Measurements from ENCODE around the gene ZBTB44. TPM values are rescaled to one million over a fixed set of nuclear protein-coding genes. Genes with fewer than 3 reads are reported as not detected.
"Not testable (repeated sequence)": the region's sequence is repeated elsewhere in the genome, so short reads cannot be mapped to it uniquely, and the experiment has no call there.

Gene ZBTB44
- total RNA-seq, 2 experiments from 2014 or later, result 37.6 to 42.9 TPM

DNA sequence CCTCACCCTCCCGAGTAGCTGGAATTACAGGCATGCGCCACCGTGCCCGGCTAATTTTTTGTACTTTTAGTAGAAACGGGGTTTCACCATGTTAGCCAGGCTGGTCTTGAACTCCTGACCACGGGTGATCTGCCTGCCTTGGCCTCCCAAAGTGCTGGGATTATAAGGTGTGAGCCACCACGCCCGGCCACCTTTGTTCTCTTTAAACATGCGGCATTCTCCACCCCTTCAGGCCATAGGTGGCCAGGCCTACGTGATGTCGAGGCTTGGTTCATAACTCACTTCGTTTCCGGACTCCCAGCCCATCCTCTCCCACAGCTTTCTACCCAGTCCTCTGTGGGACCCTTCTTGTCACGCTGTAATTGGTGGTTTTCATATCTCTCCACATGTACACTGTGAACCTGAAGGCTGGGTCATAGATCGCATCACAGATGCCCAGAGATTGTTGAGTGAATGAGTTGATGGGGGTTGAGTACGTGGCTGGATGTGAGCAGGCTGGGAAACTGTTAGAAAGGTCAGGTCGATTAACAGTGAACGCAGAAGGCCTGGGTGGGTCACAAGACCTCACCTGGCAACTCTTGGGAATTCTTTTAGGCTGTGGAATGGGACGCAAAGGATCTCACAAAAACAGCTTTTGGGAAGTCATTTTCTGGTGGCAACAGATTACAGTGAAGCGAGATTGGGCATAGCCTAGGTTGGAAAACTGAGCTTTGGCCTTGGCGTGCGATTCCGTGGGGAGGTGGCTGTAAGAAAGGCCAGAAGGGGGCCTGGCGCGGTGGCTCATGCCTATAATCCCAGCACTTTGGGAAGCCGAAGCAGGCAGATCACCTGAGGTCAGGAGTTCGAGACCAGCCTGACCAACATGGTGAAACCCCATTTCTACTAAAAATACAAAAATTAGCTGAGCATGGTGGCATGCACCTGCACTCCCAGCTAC is 110.7 kb downstream of the ZBTB44 start:
- CTCF ChIA-PET, result no interaction called here
- POLR2A ChIA-PET, result no interaction called here

DNA sequence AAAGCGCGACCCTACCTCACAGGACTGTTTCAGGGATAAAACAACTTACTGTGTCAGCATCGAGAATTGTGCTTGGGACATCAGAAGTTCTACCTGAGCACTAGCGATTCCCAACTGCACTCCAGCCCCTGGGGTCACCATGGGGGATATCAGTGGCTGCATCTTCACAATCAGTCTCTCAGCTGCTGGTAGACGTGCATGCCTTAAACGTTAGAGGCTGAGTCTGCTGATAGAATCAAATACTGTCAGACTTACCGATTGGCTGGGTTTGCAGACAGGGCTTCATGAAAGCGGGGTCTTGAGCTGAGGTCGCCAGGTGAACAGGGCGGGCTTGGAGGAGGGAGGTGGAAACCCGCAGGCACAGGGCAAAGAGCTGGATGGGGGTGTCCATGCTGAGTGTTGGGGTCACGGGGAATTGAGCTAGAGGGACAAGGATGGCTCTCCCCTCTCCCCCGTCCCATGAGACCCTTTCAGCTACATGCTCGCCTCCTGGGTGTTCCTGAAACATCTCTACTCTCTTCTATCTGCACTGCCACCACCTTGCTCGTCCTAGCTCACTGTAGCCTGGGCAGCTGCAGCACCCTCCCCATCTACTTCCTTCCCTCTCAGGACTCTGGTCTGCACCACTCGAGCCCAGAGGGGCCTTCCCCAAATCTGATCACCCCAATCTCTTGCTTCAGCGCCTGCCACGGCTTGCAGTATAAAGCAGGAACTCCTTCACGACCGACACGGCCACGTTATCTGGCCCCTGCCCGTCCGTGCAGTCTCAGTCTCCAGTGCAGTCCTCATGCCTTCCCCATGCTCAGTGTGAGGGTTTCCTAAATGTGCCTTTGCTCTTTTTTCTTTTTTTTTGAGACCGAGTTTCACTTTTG is 111.7 kb downstream of the ZBTB44 start:
- ChIA-PET CTCF (no interaction called here), POLR2A (no interaction called here)

DNA sequence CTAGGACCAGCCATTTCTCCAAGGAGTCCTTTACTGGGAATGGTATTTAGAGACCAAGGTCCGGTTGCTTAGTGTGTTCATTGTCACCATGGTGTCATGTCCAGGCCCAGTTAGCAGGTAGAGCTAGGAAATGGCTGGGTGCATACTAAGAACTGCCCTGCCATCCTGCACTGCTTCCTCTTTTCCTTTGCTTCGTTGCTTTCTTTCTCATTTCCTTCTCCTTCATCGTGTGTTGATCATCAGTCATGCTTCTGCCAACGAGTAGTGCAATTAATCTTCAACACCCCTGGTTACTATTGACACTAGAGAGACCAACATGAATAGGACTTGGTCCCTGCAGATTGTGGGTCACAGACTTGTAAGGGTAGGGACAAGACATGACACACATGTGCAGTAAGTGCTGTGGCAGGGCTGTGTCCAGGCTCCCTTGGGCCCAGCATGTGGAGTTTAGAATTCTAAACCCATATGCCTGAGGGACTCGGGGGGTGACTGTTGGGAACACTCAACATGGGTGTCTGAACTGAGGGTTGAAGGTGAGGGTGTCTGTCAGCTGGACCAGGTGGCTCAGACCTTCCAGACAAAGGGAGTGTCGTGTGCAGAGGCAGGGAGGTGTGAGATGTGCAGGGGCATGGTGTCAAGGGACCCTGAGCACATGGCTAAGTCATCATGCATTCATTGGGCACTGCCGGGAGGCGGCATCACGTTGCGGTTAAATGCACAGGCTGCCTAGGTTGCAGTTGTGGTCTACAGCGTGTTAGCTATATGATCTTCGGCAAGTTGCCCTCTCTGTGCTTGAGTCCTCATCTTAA is 112.5 kb downstream of the ZBTB44 start:
- ChIA-PET CTCF (no interaction called here), POLR2A (no interaction called here)

DNA sequence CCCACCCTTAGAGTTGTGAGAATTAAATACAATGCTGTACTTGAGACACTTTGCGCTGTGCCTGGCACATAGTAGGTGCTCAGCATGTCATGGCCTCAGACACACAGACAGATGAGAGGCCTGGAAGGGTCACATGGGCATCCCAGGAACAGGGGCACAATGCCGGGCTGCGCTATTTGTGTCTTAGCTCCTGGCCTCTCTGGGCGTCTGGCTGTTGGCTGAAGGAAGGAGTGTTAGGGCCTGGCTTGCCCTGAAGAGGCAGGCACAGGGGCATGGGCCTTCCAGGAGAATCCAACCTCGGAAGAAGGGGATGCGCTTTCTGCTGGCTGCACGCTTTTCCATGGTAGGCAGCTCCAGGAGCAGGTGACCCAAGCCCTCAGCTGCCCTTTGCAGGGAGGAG is 113.7 kb downstream of the ZBTB44 start:
- ChIA-PET CTCF (no interaction called here), POLR2A (no interaction called here)

DNA sequence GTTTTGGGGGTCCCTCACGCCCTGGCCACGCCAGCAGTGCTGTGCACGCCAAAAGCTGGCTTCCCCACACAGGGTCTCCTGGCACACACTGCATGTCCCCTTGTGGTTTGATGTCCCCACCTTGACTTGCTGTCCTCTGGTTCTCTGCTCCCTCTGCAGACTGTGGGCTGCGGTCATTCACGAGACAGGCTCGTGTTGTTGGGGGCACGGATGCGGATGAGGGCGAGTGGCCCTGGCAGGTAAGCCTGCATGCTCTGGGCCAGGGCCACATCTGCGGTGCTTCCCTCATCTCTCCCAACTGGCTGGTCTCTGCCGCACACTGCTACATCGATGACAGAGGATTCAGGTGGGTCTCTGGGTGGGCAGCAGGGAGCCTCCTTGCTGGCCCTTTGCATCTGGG is 114.9 kb downstream of the ZBTB44 start:
- POLR2A ChIA-PET, result no interaction called here
- CTCF ChIA-PET, result no interaction called here

DNA sequence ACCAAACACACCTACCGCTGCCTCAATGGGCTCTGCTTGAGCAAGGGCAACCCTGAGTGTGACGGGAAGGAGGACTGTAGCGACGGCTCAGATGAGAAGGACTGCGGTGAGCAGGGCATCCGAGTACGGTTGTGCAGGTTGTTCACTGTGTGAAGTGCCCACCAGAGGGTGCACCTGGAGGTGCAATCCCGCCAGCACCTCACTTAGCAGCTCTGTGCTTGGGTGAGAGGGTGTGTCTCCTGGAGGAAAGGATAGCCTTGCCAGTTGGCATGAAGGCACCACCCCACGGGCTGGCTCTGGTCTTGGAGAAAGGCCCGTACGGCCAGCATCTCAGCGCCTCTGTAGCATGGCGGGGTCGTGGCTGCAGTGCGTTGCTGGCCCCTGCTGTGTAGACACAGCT is 115.8 kb downstream of the ZBTB44 start:
- ChIA-PET CTCF (no interaction called here), POLR2A (no interaction called here)

DNA sequence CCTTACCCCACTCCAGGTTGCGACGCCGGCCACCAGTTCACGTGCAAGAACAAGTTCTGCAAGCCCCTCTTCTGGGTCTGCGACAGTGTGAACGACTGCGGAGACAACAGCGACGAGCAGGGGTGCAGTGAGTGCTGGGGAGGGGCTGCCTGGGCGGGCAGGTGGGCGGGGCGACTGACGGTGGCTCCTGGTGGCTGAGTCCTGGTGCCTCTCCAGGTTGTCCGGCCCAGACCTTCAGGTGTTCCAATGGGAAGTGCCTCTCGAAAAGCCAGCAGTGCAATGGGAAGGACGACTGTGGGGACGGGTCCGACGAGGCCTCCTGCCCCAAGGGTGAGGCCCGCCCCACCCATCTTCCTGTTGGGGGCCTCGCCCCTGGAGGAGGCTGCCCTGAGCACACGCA is 116.4 kb downstream of the ZBTB44 start:
- ChIA-PET POLR2A (no interaction called here), CTCF (no interaction called here)

DNA sequence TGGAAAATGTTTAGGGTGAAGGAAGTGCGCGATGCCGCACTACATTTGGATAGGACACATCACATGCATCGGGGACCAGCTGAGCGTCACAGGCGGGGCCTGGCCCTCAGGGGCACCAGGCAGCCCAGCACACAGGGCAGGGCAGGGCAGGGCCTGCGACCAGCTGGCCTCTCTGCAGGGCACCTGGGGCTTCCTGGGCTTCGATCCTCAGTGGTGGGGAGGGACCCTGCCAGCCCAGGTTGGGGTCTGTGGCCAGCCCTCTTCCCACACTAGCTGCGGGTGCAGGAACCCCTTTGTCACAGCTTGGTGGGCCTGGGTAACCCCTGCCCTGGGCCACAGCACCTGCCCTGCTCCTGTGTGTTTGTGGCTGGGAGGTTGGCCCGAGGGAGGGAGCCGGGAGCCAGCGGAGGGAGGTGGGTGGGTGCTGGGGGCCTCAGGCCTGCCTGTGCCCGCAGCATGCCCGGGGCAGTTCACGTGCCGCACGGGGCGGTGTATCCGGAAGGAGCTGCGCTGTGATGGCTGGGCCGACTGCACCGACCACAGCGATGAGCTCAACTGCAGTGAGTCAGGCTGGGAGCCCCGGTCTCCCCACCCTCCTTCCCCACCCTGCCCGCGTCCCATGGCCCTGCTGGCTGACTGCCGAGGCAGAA is 117.2 kb downstream of the ZBTB44 start:
- CTCF ChIA-PET, result no interaction called here
- POLR2A ChIA-PET, result no interaction called here

DNA sequence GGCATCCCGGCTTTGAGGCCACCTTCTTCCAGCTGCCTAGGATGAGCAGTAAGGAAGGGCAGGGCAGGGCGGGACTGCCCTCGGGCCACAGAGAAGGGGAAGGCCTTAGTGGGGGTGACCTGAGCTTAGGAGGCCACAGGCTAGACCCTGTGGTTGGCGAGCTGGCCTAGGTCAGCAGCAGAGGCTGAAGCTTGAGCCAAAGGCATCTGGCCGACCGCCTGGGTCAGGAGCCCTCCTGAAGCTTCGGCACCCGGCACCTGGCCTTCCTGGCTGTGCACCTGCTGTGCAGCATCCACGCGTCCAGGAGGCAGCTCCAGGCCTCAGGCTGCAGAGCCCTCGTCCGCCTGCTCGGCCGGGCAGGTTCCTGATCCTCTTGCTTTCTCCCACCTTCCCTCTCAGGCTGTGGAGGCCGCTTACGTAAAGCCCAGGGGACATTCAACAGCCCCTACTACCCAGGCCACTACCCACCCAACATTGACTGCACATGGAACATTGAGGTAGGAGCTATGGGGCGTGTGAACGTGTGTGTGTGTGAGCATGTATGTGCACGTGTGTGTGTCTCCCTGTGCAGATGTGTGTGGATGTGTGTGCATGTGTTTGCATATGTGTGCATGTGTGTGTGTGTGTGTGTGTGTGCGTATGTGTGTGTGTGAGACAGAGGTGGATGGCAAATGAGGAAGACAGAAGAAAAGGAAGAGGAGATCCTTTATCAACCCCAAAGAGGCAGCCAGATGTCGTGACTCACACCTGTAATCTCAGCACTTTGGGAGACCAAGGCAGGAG is 120.3 kb downstream of the ZBTB44 start:
- POLR2A ChIA-PET, result no interaction called here
- CTCF ChIA-PET, result no interaction called here

DNA sequence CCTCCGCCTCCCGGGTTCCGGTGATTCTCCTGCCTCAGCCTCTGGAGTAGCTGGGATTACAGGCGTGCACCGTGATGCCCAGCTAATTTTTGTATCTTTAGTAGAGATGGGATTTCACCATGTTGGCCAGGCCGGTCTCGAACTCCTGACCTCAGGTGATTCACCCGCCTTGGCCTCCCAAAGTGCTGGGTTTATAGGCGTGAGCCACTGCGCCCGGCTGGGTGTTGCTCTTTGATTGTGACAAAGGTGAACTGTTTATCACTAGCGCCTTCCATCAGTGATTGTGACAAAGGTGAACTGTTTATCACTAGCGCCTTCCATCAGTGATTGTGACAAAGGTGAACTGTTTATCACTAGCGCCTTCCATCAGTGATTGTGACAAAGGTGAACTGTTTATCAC is 121.2 kb downstream of the ZBTB44 start:
- POLR2A ChIA-PET, result not testable (repeated sequence)
- CTCF ChIA-PET, result interaction anchor here (1.2 kb wide), 1 partner anchor 19 kb away, joined by 3 read pairs; no protein-coding TSS in a partner anchor

DNA sequence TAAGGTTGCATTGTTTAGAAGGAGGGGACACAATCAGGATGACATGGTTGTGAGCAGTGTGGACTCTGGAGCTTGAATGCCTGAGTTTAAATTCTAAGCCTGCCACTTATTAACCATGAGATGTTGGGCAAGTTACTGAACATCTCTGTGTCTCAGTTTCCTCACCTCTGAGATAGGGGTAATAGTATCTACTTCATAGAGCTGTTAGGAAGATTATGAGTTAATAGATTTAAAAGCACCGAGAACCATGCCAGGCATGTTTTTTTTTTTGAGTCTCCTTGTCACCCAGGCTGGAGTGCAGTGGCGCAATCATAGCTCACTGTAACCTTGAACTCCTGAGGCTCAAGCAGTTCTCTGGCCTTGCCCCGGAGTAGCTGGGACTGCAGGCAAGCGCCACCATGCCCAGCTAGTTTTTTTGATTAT is 121.9 kb downstream of the ZBTB44 start:
- ChIA-PET POLR2A (no interaction called here), CTCF (interaction anchor here (1.2 kb wide), 1 partner anchor 20 kb away, joined by 3 read pairs; no protein-coding TSS in a partner anchor)

DNA sequence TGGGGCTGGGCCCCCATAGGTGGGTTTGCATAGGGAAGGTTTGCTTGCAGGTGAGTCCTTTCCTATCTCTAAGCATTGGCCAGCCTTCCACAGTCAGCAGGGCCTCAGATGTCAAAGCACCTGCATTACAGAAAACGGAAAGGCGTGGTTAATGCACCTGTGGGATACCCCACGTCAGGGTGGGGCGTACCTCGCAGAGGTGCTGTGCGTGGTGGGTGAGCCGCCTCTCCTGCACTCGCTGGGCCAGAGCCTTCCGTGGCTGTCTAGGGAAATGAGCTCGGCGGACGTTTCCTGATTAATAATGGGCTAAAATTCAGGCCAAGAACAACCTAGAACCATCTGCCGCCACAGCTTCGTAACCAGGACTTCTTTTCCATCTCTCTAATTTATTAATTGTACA is 122.8 kb downstream of the ZBTB44 start:
- CTCF ChIA-PET, result no interaction called here
- POLR2A ChIA-PET, result no interaction called here

DNA sequence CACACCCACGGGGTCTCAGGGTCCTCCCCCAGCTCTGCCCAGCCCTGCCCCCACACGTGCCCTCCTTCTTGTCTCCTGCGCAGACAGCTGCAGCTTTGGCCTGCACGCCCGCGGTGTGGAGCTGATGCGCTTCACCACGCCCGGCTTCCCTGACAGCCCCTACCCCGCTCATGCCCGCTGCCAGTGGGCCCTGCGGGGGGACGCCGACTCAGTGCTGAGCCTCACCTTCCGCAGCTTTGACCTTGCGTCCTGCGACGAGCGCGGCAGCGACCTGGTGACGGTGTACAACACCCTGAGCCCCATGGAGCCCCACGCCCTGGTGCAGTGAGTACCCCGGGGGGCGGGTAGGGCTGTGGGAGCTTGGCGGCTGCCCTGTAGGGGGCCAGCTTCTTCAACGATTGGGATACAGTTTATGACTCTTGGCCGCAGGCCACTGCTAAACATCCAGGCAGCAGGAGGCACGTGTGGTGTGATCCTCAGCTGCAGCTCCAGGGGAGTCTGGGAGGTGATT is 124.3 kb downstream of the ZBTB44 start:
- CTCF ChIA-PET, result no interaction called here
- POLR2A ChIA-PET, result no interaction called here

DNA sequence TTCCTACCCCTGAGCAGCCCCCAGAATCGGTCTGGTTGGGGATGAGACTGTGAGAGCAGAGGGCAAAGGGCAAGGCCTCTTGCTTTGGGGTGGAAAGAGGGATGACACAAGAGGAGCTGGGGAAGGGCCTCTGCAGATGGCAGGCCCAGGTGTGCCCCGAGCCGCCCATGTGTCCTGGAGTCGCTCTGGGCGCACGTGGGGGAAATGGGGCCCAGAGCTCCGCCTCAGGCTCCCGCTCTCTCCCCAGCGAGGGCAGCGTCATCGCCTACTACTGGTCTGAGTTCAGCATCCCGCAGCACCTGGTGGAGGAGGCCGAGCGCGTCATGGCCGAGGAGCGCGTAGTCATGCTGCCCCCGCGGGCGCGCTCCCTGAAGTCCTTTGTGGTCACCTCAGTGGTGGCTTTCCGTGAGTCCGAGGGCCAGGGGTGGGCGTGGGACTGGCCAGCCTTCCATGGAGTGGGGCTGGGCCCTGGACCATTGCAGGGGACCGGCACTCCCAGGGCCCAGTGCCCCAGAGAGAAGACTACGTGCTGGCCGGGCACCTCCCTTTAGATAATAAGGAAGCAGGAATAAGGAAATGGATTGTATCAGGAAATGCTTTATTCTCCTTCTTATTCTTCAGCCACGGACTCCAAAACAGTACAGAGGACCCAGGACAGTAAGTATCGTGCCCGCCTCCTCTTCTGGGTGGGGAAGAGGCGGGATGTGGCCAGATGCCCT is 125.1 kb downstream of the ZBTB44 start:
- ChIA-PET POLR2A (no interaction called here), CTCF (no interaction called here)

DNA sequence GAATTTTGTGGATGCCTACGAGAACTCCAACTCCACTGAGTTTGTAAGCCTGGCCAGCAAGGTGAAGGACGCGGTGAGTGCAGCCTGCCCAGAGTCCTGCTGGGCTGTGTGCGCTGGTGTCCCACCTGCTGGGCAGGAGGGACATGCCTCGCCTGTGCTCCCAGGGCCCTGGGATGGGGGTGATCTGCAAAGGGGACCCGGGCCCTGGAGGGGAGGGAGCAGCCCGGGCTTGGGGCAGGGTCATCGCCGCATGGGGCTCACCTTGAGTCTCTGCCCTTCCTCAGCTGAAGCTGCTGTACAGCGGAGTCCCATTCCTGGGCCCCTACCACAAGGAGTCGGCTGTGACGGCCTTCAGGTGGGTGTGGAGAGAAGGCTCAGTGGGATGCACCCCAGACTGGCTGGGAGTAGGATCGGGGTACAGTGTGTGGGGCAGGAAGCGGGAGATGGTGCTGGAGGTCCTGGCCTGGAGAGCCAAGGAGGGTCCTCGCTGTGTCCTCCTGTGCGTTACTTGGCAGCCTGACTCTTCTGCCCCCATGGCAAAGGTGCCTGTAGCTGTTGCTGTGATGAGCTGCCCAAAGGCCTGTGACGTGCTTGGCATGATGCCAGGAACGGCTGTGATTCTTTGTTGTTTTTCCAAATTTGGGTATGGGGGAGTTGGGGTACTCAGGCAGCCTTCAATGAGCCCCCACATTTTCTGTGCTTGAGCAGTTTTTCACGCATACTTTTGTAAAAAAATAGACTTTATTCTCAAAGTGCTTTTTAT is 126.0 kb downstream of the ZBTB44 start:
- POLR2A ChIA-PET, result no interaction called here
- CTCF ChIA-PET, result no interaction called here

DNA sequence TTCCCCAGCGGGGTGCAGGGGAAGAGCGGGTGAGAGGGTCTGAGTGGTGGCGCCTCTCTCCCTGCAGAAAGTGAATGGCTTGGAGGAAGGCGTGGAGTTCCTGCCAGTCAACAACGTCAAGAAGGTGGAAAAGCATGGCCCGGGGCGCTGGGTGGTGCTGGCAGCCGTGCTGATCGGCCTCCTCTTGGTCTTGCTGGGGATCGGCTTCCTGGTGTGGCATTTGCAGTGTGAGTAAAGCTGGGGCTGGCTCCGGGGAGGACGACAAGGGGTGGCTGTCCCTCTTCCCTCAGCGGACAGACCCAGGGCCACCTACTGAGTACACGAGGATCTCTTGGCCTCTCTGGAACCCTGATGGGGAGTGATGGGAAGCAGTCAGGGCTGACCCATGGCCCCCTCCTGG is 126.7 kb downstream of the ZBTB44 start:
- ChIA-PET CTCF (no interaction called here), POLR2A (no interaction called here)

DNA sequence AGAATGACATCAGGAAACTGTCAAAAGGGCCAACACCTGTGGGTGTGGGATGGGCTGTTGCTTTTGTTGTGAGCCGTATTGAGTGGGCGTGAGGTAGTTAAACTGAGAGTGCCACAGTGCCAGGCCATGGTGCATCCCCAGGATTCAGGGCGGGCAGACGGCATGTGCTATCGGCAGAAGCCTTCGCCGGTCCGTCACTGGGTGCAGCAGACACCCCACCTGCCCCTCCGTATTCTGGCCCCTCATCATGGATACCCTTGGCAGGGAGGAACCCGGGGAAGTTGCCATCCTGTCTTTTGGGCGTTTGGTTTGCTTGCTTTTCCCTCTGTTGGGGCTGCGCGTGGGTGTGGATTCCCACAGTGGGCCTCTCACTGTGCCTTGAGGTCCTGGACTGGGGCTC is 127.6 kb downstream of the ZBTB44 start:
- CTCF ChIA-PET, result no interaction called here
- POLR2A ChIA-PET, result no interaction called here

Data from activated CD8-positive, alpha-beta memory T cell treated with anti-CD3 and anti-CD28 coated beads for 36 hours (primary cell).